ENCODE results near the gene PPM1F.

DNA sequence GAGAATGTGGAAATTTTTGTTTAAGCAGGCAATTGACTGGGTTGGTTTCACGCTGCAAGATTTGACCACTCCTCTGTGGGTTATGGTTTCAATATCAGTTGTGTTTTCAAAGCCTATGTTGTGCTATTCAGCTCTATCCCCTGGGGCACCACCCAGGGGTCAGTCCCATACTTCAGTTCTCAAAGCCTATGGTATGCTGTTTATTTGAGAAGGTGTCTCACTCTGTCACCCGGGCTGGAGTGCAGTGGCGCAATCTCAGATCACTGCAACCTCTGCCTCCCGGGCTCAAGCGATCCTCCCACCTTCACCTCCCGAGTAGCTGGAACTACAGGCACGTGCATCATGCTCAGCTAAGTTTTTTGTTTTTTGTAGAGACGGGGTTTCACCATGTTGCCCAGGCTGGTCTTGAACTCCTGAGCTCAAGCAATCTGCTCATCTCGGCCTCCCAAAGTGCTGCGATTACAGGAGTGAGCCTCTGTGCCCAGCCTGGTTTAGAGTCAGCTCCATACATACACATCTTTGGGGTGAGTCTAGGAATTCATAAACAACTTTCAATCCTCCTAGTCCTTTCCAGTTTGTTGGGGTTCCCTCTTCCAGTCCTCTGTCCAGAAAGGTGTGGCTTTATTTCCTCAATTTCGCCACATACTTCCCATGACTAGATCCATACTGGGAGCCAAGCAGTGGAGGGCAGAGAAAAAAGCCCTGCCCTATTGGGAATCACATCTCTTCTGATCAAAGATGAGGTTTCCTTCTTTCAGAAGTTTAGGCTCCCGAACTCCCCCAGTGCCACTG lies 50.2 kb downstream of the PPM1F start:
- TF ChIP-seq FOXM1 (IDR thresholded peaks at IDR 0.05; ENCODE audit: borderline replicate concordance) (no peak), BHLHE40 (IDR thresholded peaks at IDR 0.05; ENCODE audit: borderline replicate concordance) (no peak), ARNT (IDR thresholded peaks at IDR 0.05) (no peak), TARDBP (IDR thresholded peaks at IDR 0.05) (no peak), FOXK2 (IDR thresholded peaks at IDR 0.05) (no peak), FOXA1 (IDR thresholded peaks at IDR 0.05) (no peak), LEF1 (IDR thresholded peaks at IDR 0.05; ENCODE audit: borderline replicate concordance) (no peak)
